Measurements from ENCODE around the gene MORF4L1.
"Not testable (repeated sequence)": the region's sequence is repeated elsewhere in the genome, so short reads cannot be mapped to it uniquely, and the experiment has no call there.

The MORF4L1 gene

DNA sequence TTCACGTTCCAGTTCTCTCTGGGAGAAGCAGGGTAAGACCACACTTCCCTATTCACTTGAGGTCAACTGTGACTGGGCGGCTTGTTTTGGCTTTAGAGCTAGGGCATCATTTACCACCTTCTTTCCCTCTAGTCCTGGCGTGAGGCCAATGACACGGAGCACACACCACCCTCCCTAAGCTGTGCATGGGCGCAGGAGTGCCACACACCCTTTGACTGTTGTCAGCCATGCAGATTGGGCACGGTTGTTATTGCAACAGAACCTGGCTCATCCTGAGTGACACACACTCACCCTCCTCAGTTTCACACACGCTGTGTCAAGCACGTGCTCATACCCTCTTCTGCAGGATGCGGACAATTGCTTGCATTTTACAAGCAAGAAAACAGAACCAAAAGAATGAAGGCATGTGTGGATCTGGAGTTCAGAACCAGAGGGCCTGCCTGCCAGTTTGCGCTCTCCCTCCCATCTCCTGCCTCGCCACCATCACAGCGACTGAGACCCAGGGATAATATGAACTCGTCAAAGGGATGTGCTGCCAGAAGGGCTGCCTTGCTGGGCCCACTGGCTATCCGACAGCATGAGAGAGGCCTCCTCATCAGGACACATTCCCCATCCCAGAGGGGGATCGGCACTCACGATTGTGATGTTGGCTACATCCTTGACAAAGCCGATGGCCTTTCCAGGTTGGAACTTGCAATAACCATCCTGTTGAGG, 54.5 kb downstream of the MORF4L1 start:
- peak; percentile 44 for DNase-seq

DNA sequence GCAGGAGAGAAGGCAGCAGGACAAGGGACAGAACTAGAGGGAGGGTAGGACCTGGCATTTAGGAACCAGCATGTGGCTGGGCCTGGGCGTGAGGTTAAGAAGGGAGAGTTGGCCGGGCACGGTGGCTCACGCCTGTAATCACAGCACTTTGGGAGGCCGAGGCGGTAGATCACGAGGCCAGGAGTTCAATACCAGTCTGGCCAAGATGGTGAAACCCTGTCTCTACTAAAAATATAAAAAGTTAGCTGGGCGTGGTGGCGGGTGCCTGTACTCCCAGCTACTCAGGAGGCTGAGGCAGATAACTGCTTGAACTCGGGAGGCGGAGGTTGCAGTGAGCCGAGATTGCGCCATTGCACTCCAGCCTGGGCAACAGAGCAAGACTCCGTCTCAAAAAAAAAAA, 55.5 kb downstream of the MORF4L1 start:
- not testable (repeated sequence) for DNase-seq

DNA sequence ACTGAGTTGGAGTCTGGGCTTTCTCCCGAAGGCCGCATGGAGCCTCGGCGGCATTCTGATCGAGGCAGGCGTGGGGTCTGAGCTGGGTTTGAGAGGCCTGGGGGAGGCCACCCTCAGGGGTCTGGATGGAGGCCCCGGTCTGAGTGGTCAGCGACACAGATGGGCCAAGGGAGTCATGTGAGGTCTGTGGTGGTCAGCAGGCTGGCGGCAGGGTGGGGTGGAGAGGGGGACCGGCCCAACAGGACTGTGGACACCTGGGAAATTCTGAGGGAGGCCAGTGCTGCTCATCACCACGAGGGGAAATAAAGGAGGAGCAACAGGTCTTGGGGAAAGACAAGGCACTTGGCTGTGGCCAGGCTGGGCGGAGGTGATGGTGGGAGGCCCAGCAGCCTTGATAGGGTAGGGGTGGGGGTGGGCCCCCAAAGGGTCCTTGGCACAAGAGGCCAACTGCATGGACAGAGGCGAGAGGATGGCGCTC, 56.0 kb downstream of the MORF4L1 start:
- no peak for DNase-seq

DNA sequence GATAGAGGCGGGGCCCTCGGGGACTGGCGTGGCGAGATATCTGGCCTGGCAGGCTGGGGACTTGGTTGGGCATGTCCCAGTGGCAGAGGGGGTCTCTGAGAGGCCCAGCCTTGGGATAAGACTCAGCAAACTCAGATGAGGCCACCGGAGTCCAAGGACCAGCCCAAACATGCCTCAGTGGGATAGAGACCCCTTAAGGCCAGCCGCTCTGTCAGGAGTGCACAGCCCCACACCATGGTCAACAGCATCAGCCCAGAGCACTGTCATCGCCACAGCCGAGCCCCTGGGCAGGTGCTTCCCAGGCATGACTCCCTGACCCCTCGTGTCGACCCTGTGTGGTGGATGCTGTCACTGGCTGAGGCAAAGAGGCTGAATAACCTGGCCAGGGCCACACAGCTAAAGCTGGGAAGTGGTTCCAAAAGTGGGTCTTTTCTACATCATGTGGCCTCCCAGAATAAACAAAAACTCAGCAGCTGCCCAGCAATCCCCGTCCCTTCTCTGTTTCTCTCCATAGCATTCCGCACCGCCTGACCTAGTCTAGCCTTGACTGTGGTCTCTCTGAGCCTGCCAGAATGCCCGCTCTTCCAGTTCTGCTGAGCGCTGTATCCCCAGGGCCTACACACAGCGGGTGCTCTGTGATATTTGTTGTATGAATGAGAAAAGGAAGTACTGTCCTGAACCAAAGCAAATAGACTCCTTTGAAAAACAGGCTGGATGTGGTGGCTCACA, 57.0 kb downstream of the MORF4L1 start:
- no peak for DNase-seq

DNA sequence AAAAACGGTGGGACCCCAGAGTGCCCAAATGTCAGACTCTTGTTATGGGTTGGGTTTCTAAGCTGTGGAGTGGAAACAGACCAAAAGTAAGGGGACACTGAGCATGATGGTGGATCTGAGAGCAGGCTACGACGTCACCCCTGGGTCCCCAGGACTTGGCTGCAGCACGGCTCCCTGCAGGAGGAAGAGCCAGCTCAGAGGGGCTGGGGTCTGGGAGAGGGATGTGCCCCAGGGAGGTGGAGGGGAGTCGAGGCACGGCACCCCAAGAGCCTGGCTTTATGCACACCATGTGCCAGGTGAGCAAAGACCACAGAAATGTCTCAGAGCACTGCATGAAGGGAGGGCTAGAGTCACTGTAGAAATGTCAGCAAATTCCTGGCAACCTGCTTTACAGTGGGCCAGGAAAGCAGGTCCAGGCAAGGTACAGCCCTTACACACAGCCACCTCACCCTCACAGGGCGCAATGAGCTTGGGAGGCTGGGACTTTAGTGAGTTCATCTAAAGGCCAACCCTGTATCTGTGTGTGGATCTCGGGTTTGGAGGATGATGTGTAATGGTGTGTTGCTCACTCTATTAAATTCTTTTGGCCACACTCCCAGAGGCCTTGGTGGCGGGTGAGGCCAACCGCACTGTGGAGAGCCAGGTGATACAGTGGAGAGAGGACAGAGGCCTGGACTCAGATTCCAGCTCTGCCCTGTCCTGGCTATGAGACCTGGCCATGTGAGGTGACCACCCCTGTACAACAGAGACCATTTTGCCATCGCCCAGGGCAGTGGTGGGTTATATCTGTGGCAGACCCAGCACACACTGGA, 58.1 kb downstream of the MORF4L1 start:
- no peak for DNase-seq

DNA sequence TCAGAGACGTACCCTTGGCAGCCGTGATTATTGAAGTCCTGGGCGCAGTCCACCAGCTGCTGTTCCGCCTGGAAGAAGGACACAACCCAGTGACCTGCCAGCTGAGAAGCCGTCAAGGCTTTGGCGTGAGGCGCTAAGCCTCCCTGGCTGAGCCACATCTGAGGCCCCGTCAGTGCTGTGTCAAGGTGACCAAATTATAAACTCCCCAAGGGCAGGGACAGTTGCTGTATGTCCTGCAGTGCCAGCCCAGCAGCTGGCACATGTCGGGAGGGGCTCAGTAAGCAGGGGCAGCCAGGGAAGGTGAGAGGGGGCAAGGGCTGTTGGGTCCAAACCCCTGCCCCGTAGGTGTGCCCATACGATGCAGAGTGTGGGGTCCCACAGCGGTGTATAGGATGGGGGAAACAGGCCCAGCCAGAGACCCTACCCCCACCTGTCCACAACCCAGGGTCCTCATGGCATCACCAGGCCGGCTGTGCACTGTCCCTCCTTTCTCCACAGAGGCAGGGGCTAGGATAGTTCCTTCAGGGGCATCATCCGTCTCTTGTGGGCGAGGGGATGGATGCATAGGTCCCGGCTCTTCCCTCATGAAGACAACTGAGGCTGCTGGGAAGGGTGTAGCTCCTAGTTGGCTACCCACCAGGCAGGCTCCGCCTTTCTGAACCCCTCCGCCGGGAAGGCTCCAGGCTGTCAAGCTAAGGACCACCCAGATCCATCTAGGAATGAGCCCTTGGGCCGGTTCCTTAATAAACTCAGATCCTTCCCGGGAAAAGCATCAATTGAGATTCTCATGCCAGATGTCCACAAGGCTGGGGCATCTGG, 59.0 kb downstream of the MORF4L1 start:
- DNase-seq = no peak

DNA sequence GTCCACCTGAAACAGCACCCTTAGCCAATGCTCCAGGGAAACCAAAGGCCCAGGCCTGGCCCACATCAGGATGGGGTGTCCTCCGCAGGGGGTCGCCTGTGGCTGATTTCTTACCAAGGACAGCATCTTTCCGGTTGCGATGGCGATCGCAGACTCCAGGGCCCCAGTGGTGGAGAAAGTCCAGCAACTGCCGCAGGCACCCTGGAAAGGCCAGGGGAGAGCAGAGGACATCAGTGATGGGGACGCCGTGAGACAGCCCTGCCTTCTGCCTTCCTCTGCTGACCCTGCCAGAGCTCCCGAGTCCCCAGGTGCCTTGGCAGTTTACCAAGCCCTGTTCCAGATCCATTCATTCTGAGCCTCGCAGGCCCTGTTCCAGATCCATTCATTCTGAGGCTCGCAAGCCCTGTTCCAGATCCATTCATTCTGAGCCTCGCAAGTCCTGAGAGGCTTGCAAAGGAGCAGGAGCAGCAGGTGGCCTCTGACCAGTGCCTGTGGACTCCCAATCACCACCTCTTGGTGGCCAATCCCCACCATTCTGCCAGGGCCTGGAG, 59.6 kb downstream of the MORF4L1 start:
- no peak for DNase-seq

DNA sequence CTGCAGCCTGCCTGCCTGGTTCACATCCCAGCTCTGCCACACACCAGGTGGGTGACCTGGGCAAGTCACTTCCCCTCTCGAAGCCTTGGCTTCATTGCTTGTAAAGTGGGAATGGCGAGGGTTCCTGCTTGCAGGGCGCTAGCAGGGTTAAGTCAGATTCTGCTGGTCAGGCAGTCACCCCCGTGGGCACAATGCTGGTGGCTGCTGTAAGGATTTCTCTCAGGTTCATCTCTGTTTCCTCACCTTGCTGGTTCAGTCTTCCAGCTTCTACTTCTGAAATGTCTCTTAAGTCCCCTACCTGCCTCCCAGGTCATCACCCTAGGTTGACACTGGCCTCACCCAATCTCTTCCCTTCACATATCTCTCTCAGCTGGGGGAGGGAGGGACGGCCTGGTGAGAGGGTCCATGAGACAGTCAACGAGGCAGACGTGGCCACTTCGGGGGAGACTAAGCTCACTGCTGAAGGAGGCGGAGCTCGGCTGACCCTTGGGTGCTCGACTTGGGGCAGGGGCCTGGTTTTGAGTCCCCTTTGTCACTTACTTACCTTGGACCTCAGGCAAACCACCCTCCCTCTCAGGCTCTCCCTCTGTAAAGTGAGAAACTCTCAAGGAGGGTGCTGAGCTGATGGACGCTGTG, 60.6 kb downstream of the MORF4L1 start:
- no peak for DNase-seq

DNA sequence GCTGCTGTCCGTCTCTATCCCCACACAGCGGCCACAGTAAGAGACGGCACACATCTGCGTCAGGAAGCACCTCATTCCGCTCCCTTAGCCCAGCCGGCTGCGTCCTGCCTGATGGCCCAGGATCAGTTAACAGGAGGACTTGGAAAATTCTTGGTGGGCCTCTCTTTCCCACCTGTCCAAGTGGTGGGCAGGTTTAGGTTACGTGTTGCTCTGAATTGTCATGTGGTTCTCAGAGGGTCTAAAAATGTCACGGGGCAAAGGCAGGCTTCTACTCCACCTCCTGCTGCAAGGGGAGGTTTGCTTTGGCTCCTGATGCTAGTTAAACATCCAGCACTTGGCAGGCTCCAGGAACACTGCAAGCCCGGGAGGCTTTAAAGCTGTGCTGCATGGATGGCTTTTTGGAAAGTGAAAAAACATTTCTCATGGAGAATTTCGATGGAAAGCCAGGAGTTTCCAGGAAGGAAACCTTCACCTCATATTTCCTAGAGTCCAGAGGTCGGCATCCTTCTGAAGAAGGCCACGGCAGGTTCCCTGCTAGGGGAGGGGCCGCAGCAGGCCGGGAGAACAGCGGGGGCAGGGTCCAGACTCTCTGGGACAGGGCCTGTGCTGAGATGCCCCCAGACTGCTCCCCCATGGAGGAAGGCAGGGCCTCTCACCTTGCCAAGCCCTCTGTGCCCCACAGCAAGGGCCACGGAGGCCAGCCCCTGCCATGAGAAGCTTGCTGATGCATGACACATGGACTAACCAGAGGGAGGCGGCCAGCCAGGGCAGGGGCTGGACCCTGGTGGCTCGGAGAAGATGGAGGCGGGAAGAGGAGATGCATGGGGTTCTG, 61.3 kb downstream of the MORF4L1 start:
- DNase-seq = no peak

DNA sequence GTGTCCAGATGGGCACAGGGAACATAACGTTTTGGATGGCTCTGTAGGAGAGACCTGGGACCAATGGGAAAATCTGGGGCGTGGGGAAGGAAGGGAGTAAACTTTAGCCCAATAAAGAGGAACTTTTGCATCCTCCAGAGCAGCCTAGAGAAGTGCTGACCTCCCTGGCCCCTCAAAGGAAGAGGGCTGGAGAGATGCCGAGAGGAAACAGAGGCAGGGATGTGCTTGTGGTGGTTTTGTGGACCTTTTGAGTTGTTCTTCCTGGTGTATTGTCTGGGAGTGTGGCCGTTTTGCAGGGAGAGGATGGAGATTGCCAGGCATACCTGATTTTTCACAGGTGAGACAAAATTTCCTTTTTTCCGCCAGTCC, 61.9 kb downstream of the MORF4L1 start:
- no peak for DNase-seq

DNA sequence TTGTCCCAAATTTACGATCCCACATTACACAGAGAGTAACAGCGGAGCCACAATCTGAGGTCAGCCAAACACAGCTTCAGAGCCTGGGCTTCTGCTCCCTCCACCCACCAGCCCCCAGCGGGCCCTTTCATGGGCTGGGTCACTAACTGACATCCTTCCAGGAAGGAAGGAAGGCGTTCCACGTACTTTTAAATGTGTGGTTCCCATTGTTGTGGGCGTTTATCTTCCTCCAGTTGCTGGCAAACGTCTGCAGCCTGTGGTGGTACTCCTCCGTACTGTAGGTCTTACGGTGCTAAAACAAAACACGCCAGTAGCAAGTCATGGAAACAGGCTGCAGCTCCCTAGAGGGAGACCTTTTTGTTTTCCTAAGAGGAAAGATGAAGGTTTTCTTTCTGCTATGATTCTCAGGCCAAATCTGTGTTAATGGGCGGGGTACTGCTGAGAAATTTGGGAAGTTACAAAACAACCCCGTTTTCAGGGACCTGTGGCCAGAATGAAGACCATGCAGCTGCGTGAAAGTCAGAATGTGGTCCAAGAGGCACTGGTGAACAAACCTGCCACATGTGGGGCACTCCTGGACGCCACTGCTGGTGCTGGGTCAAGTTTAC, 64.5 kb downstream of the MORF4L1 start:
- DNase-seq = no peak

DNA sequence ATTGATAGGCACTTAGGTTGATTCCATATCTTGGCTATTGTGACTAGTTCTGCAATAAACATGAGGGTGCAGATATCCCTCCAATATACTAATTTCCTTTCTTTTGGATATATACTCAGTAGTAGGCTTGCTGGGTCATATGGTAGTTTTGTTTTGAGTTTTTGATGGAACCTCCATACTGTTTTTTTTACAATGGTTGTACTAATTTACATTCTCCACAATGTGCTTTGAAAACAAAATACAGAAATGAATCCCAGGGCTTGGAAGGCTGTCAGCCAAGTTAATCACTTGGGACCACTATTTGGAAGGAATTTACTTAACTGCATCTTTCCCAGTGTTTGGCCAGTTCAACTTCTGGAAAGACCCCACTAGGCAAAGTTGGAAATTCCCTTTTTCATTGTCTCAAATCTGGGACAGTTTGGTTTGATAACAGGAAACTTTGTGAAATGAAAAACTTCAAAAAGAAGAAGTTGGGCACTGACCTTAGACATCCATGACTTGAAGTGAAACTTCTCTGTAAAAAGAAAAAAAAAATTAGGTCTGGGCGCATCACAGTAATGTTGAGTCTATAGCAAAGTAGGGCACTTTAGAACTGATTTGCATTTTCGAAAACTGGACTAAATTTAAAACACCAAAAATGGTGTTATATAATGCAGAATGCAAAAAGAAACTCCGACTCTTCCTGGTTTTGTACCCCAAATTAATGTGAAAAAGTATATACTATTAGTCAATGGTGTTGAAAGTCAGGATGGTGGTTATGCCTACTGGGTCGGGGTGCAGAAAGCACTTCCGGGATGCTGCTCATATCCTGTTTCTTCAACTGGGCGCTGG, 66.2 kb downstream of the MORF4L1 start:
- DNase-seq = peak; percentile 42

DNA sequence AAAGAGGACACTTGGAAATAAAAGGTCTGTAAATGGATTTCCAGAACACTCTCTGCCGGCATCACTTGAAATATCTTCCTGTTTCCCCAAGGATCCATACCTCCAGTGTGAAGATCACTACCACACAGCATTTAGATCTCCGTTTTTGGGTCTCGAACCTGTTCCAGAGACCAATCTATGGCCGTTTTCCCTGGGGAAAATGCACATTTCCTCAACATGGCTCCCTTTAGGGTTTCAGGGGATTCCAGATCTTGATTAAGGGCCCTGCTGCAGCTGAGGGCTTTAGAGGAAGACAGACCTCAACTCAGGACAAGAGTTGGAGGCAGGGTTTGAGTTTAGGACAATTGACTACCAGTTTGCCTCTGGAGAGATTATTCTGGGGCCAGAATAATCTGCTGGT, 70.1 kb downstream of the MORF4L1 start:
- no peak for DNase-seq

DNA sequence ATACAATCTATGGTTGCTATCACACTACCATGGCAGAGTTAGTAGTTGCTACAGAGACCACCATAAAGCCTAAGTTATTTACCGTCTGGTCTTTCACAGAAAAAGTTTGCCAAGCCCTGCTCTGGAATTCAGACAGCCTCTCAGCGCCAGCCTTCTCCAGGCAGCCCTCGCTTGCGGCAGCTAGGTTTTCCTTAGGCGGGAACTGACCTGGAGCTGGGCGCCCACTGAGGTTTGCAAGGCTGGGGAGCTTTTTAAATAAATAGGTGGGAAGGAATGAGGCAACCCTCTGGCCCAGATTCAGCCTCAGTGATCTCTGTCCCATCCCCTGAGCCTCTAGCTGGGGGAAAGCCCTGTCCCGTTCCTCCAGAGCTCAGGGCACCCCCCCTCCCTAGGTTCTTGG, 71.0 kb downstream of the MORF4L1 start:
- no peak for DNase-seq

DNA sequence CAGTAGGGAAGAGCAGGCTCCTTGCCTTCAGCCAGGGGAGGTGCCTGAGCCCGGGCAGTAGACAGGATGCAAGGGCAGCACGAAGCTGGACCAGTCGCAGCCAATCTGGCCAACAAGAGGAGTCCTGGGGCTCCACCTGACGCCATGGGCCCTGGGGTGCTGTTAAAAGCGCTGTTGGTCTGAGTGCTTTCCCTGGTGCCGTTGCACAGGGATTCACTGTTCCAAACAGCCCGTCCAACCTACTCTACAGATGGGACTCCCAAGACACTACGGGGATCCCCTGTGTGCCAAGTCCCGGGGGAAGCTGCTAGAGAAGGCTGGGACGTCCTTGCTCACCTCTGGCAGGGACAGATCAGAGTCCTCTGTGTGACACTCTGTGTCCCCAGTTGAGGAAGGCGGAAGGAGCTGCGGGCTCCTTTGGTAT, 71.5 kb downstream of the MORF4L1 start:
- no peak for DNase-seq

DNA sequence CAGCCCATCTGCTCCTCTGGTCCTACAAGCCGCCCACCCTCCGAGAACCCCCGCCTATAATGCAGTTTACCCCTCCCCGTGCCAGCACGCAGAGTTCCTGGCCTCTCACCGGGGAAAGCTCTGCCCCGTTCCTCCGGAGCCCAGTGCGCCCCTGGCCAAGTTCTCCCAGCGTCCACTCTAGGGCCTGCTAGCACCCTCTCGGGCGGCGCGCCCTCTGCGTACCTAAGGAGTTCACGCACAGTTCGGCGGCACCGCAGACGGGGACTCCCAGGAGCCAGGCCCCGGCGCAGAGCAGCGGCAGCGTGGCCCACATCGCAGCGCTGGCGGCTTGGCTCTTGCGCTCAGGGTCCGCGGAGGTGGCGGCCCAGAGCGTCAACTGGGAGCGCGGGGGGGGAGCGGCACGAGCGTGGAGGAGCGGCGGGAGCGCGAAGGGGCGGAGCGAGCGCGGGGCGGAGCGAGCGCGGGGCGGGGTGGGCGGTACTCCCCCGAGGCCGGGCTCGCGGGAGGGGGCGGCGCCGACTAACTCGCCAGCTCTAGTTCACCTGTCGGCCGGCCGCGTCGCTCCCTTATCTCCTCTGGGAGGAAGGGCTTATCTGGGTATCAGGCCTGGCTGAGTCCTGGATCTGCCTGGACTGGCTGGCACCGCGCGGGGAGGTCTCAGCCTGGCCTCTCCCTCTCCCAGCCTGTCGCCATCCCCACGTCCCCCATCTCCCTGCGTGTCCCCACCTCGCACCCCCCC, 72.1 kb downstream of the MORF4L1 start, which contains the start of gene CTSH:
CTSH (minus strand) TSS at position 378 of the 739 bp plus-strand sequence; CDS start at position 313, 65 bp downstream.
- DNase-seq = peak; percentile 80

DNA sequence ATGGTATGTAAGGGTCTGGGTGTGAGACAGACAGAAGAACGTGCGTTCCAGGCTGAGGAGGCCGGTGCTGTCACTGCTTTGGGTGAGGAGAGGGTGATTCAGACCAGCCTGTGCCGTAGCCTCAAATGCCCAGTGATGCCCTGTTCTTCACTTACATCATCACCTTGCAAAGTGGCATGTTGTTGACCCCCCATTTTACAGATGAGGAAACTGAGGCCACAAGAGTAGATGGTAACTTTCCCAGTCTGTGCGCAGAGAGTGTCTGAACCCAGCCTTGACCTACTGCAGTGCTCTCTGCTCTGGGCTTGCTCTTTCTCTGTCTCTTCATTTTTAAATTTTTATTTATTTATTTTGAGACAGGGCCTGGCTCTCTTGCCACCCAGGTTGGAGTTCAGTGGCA, 73.8 kb downstream of the MORF4L1 start:
- no peak for DNase-seq

DNA sequence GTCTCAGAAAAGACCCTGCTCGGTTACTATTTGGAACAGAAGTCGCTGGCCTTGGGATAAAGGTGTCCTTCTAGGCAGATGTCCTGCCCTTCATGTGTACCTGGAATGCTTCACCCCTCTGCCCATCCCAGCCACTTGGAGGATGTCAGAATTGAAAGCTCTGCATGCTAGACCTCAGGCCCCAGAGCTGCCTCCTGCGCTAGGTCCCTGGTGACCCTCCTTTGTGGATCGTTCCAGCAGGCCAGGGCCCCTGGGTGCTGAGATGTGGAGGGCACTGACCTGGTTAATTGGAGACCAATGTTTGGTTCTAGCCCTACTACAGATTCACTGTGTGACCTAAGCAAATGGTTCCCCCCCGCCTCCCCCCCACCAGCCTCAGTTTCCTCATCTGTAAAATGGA, 74.8 kb downstream of the MORF4L1 start:
- DNase-seq = no peak

Data from CD4-positive, alpha-beta T cell treated with Interferon gamma for 1 hour (primary cell).